ENCODE measurements around the gene ACAA2.
"Not testable (repeated sequence)": the region's sequence is repeated elsewhere in the genome, so short reads cannot be mapped to it uniquely, and the experiment has no call there.

ACAA2 gene

DNA sequence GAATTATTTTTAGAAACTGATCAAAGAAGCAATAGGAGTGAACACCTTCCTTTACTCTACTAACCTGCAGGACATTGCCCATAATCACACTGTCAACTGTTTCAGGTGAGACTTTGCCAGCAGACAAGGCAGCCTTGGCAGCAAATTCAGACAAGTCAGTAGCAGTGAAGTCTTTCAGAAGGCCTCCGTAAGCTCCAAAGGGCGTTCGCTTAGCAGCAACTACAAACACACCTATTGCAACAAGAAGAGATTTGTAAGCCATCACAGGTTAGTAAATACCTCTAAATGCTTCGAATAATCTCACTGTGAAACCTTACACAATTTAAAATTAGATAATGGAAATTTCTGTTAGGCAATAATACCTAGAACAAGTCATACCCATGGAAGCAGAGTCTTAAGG, 10.7 kb downstream of the ACAA2 start:
- in situ Hi-C loops (cut with MboI; ENCODE audit: low pct_unique_long_range_greater_than_20kb, low sequenced_read_pairs, unreplicated experiment): no loop called here

GRCh38 chr18:49800491-49800890, 12.8 kb downstream of the ACAA2 start:
- in situ Hi-C loops (cut with MboI; ENCODE audit: low pct_unique_long_range_greater_than_20kb, low sequenced_read_pairs, unreplicated experiment); DNase-seq (ENCODE audit: low spot score): not testable (repeated sequence)

More for the DNA sequence above, 10.7 kb downstream of the ACAA2 start:
- TF ChIP-seq CTCF (IDR thresholded peaks at IDR 0.05; ENCODE audit: extremely low read depth, insufficient read depth, missing control alignments): no peak
- DNase-seq (ENCODE audit: low spot score): no peak

DNA sequence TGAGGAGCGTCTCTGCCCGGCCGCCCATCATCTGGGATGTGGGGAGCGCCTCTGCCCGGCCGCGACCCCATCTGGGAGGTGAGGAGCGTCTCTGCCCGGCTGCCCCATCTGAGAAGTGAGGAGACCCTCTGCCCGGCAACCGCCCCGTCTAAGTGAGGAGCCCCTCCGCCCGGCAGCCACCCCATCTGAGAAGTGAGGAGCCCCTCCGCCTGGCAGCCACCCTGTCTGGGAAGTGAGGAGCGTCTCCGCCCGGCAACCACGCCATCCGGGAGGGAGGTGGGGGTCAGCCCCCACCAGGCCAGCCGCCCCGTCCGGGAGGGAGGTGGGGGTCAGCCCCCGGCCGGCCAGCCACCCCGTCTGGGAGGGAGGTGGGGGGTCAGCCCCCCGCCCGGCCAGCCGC, 13.5 kb downstream of the ACAA2 start:
- DNase-seq (ENCODE audit: low spot score); in situ Hi-C loops (cut with MboI; ENCODE audit: low pct_unique_long_range_greater_than_20kb, low sequenced_read_pairs, unreplicated experiment): not testable (repeated sequence)

DNA sequence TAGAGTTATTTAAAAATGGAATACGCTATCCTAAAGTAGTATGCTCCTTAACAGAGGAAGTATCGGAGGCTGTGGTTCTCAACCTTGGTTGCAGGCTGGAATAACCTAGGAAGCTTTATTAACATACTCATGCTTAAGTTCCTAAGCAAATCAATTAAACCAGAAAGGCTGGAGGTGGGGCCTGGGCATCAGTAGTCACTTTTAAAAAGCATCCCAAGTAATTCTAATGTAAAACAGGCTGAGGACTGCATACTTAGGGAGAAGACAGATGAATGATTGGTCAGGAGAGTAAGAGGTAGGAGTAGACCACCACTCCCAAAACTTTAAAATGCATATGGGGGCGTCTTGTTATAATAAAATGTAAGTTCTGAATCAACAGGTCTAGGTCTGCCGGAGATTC, 15.3 kb downstream of the ACAA2 start:
- TF ChIP-seq CTCF (IDR thresholded peaks at IDR 0.05; ENCODE audit: extremely low read depth, insufficient read depth, missing control alignments): no peak
- in situ Hi-C loops (cut with MboI; ENCODE audit: low pct_unique_long_range_greater_than_20kb, low sequenced_read_pairs, unreplicated experiment): no loop called here

GRCh38 chr18:49795612-49796552, 17.5 kb downstream of the ACAA2 start:
- no peak for TF ChIP-seq CTCF (IDR thresholded peaks at IDR 0.05; ENCODE audit: extremely low read depth, insufficient read depth, missing control alignments)
- no peak for DNase-seq (ENCODE audit: low spot score)
- in situ Hi-C loops (cut with MboI; ENCODE audit: low pct_unique_long_range_greater_than_20kb, low sequenced_read_pairs, unreplicated experiment): no loop called here

More for the DNA sequence above, 15.3 kb downstream of the ACAA2 start:
- no peak for DNase-seq (ENCODE audit: low spot score)

- in situ Hi-C loops (cut with MboI; ENCODE audit: low pct_unique_long_range_greater_than_20kb, low sequenced_read_pairs, unreplicated experiment): no loop called here
- TF ChIP-seq CTCF (IDR thresholded peaks at IDR 0.05; ENCODE audit: extremely low read depth, insufficient read depth, missing control alignments): no peak
- no peak for DNase-seq (ENCODE audit: low spot score)
These were observed 18.6 kb downstream of the ACAA2 start for GRCh38 chr18:49794743-49795142.

GRCh38 chr18:49789560-49790134, 23.7 kb downstream of the ACAA2 start:
- in situ Hi-C loops (cut with MboI; ENCODE audit: low pct_unique_long_range_greater_than_20kb, low sequenced_read_pairs, unreplicated experiment); DNase-seq (ENCODE audit: low spot score): not testable (repeated sequence)

DNA sequence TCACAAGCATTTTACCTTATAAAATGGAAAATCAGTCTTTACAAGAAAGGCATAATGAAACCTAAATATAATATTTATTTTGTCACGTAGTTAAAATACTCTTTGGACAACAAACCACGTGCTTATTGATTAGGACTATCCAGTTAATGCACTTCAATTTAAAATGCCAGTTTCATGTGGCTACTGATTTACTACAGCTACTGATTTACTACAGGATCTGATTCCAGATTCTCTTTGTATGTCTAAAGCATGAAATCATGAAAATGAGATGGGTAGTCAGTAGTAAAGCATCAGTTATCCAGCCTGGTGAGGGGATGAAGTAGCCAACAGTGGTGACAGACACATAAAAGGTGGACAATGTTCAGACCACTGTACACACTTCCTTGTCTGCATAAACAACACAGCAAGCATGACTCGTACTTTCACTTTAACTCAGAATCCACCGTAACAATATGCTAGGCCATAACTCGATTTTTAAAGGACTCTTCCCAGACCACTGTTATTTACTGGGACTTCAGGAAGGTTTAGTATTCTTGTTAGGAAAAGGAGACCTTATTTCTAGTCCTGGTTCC, 24.9 kb downstream of the ACAA2 start:
- in situ Hi-C loops (cut with MboI; ENCODE audit: low pct_unique_long_range_greater_than_20kb, low sequenced_read_pairs, unreplicated experiment): no loop called here
- no peak for DNase-seq (ENCODE audit: low spot score)
- TF ChIP-seq CTCF (IDR thresholded peaks at IDR 0.05; ENCODE audit: extremely low read depth, insufficient read depth, missing control alignments): no peak

All from GM13977 (cell line).